Spleen (tissue), 7 donors: Measurements from ENCODE around the gene TNNT2.

ENCODE experiments used
- CTCF ChIP-seq, 11 experiments: fragments of 200-600 bp in 7 of 11; fragments of 450-650 bp in 4 of 11; sonication (generic) in 4 of 11; IDR thresholded peaks in 8 of 11; conservative IDR thresholded peaks in 3 of 11; 1 replicate in 7 of 11; 2 replicates in 4 of 11; pipeline versions ENCODE4 v1.4.0 to v1.8.0; 2016 to 2021; ENCODE audit warnings: antibody characterized with exemption in 11 of 11, inconsistent platforms in 4 of 11, mild to moderate bottlenecking in 1 of 11
- POLR2A ChIP-seq, 3 donors: fragments of 450-650 bp; IDR thresholded peaks; one replicate each; pipeline ENCODE4 v1.5.1; 2017; ENCODE audit warnings: antibody characterized with exemption in 3 of 3, mild to moderate bottlenecking in 1 of 3
- donor health status: DM: no; HTN: no; CAD: no; lungs with moderate emphysema.
- donor health status: DM: no; HTN: no; CAD: no.
- donor health status: DM: no; HTN: no; CAD: no.

- no peak for TF ChIP-seq CTCF (IDR thresholded peaks at IDR 0.05 in 8 of 11, conservative IDR thresholded peaks at IDR 0.05 in 3 of 11)
- no peak for TF ChIP-seq POLR2A (IDR thresholded peaks at IDR 0.05)
Measured at GRCh38 chr1:201357211-201357610, 20.3 kb downstream of the TNNT2 start.
